GM21825 (cell line): ENCODE measurements around the gene TOMM20.
"Not testable (repeated sequence)": the region's sequence is repeated elsewhere in the genome, so short reads cannot be mapped to it uniquely, and the experiment has no call there.

Source experiments
- ATAC-seq: cut with Tn5 transposase; IDR thresholded peaks from one replicate; pipeline ENCODE4 v1.9.1; 2021; ENCODE audit warnings: mild to moderate bottlenecking, moderate library complexity; ENCODE audit not compliant: unreplicated experiment

TOMM20 gene

DNA sequence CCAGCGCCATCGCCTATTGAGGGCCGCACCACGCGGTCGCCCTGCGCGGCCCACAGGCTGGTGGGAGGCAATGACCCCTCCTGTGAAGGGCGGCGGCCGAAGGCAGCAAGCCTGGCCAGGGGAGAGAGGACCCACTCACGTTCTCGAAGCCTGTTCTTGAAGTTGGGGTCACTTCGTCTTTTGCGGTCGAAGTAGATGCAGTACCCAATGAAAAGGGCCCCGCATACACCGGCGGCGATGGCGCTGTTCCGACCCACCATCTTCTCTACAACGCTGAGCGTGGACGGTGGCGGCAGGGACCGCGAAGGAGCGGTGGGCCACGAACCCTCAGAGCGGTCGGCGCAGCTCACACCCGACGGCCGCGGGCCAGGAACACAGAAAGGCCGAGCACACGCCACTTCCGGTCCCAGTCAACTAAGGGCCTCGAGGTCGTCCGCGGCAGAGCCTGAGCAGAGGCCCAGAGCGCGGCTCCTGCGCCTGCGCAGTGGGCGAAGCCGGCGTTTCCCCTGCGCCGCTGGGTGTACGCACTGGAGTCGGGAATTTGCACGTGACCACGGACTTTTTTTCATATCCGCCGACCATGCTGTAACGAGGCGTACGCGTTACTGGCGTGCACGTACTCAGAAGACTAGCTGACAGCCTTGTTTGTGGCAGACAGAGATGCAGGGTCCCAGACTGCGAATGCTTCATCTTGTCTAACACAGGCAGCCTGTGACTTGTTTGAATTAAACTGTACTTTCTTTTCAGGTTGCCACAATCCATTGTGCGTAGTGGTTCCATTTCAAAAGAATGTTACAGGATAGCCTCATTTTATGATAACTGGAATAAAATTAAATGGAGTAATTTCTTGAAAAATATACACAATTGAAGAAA, at the start of gene TOMM20:
TSS of gene TOMM20 (minus strand) at position 382 of the 873 bp plus-strand sequence. CDS start at position 260, 122 bp downstream.
- ATAC-seq, result peak; percentile 94

GRCh38 chr1:235176486-235176885, 47.8 kb upstream of the TOMM20 start:
- no peak for ATAC-seq

DNA sequence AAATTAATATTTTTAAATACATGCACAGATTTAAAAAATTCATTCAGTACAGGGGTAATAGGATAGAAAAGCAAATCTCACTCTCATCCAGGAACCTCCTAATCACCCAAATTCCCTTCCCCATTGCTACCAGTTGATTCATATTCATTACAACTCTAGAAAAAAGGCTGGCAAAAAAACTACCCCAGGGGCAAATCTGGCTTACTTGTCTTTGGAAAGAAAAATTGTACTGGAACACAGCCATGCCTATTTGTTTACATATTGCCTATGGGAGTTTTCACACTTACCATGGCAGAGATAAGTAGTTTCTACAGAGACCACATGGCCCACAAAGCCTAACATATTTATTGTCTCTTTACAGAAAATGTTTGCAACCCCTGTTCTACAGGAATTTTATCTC, 41.3 kb upstream of the TOMM20 start:
- ATAC-seq, result no peak

DNA sequence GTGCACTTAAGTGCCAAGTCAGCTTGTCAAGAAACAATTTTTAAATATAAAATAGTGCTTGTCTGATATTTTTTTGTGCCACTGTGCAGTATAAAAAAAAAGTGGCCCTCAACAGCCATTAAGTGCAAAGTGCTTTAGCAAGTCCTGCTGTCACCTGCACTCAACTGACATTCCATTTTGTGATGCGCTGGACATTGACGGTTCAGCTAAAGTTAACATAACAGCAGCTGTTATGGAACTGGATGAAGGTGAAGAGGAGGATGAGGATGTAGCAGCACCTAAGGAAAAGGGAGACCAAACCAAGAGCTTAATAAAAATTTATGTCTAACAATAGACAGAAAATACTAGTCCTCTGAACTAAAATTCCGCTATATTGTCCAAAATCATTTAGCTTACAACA, 39.7 kb upstream of the TOMM20 start:
- ATAC-seq, result no peak

DNA sequence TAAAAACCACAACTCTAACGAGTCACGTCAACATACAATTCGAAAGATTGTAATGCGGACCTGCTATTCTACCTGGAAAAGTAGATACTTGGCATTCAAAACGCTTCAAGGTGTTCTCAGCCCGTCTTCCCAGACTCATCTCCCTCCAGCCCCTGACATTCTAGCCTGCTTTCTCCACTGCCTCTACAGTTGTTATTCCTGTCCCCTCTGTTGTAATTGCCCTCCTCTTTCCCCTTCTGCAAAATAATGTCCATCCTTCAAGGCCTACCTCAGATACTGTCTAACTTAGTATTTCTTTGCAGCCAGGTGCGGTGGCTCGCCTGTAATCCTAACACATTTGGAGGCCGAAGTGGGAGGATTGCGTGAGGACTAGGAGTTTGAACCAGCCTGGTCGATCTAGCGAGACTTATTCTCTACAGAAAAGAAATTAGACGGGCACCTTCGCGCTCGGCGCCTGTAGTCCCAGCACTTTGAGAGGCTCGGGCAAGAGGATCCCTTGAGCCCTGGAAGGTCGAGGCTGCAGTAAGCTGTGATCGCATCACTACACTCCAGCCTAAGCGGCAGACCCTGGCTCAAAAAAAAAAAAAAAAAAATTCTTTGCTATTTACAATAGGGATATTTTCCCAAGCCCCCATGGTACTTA, 33.2 kb upstream of the TOMM20 start:
- ATAC-seq, result no peak

GRCh38 chr1:235160957-235161684, 32.5 kb upstream of the TOMM20 start, which contains the start of gene RBM34:
Gene RBM34 (minus strand): TSS chr1:235161250. CDS start chr1:235161226, 24 bp downstream.
- ATAC-seq, result peak; percentile 96

GRCh38 chr1:235160383-235160956, 31.8 kb upstream of the TOMM20 start:
- ATAC-seq, result peak; percentile 22

GRCh38 chr1:235159930-235160329, 31.3 kb upstream of the TOMM20 start:
- not testable (repeated sequence) for ATAC-seq

- not testable (repeated sequence) for ATAC-seq
These were observed 30.6 kb upstream of the TOMM20 start for GRCh38 chr1:235159284-235159683.

- ATAC-seq, result no peak
These were observed 30.0 kb upstream of the TOMM20 start for GRCh38 chr1:235158680-235159079.

DNA sequence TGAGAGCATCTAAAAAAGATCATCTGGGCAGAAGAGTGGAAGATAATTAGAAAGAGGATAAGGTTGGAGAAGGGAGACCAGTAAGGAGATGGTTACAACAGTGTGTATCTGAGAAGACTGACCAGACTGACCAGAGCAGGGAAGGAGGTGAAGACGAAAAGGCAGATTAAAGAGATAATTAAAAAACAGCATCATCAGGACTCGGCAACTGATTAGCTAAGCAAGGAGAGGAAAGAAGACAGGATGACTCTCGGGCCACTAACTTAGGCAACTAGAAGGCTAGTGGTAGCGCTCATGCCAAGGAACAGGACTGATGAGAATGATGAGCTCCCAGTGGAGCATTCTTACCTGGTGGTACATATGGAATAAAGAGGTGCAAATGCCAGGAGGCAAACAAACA, 28.5 kb upstream of the TOMM20 start:
- no peak for ATAC-seq

GRCh38 chr1:235156740-235157139, 28.1 kb upstream of the TOMM20 start:
- no peak for ATAC-seq

DNA sequence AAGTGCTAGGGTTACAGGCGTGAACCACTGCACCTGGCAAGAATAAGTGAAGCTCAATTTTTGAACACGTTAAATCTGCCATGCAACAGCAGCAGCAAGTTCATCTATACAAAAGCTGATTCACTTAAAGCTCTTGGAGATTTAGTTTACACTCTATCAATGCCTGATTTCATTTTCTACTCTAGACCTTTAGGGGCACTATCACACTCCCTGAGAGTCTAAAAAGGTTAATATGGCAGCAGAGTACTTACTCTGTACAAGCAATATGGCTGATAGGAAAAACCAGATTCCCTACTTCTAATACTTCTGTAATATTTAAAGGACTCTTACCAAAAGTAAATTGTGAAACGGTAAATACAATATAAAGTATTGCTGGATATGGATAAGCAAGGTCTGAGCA, 27.6 kb upstream of the TOMM20 start:
- ATAC-seq, result no peak

DNA sequence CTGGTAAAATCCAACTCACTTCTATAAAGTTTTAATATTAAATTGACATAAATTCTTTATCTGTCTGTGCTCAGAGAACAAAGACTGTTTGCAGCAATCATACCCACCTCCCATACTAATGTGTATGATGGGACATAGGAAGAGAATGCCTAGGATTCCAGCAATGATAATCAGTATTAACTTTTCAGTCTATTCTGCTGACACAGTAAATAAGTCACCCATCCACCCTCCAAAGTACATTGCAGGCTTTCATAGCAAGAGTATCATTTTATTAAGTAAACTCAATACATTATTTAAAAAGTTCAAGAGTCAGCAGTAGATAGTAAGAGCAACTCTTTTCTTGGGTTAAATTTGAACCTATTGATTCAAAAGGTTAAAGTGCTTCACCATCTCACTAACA, 23.6 kb upstream of the TOMM20 start:
- no peak for ATAC-seq

DNA sequence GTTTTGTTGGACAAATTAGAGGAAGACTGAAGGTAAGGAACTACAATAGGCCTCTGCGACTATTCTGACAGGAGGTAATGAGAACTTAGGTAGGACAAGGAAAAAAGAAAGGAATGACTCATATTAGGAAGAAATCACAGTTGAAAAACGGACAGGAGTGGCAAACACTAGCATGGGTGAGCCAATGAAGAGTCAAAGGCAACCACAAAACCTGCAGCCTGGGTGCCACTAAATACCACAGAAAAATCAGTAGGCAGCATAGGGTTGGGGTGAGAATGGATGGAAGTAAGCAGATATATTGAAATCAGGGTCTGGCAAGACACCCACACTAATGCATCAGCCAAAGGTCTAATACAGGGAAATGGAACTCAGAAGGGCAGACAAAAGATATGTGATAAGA, 22.4 kb upstream of the TOMM20 start:
- no peak for ATAC-seq

- ATAC-seq, result no peak
These were observed 21.2 kb upstream of the TOMM20 start for GRCh38 chr1:235149824-235150223.

DNA sequence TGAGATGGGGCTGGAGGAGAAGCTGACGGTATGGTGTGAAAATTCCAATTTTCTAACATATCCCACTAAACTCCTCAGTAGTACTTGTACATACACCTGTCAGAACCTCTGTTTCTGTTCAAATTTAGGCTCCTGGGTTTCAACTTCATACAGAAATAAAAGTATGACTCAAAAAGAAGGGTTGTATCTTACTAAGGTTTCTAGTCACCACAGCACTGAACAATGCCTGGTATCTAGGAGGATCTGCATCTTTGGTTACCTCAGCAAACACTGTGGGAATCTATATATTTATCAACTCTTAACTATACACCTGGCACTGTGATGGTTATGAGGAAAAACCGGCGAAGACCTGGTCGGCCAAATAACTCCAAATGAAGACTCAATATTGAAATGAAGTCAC, 18.6 kb upstream of the TOMM20 start:
- ATAC-seq, result no peak

- ATAC-seq, result no peak
These were observed 17.0 kb upstream of the TOMM20 start for GRCh38 chr1:235145639-235146038.

GRCh38 chr1:235142991-235143390, 14.4 kb upstream of the TOMM20 start:
- no peak for ATAC-seq

- ATAC-seq, result no peak
These were observed 10.7 kb upstream of the TOMM20 start for GRCh38 chr1:235139315-235139714.

DNA sequence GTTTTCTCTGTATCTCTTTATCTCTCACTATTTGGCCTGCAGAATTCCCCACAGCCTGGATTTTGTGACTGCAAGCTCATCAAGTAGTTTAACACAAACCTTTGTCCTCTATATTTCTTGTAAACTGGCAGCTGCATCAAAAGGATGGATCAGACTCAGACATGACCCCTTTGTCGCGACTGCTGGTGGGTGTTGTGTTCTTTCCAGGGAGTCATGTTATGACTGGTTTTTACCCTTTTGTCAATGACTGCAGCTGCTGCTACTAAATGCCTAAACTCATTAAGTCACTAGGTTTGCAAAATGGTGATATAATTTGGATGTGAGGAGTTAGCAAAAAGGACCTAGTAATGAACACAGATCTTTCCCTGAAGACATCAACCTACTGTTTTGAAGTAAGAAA, 10.2 kb upstream of the TOMM20 start:
- no peak for ATAC-seq
